Uterus (tissue), 4 donors: ENCODE measurements around the gene FOXI1. TPM values are rescaled to one million over a fixed set of nuclear protein-coding genes. Genes with fewer than 3 reads are reported as not detected.

Source experiments
- DNase-seq, 2 donors: peaks; one replicate each; pipeline ENCODE4 v3.0.0-alpha.2; 2019 to 2020
- H3K27ac ChIP-seq, 2 donors: fragments of 200-600 bp; sonication (generic); 1 replicate in 1 of 2; 2 replicates in 1 of 2; pipeline ENCODE4 v1.5.1; 2016 to 2018
- H3K27me3 ChIP-seq, 2 donors: fragments of 200-600 bp; sonication (generic); one replicate each; pipeline ENCODE4 v1.5.1; 2018 to 2019; ENCODE audit warnings: control low read depth in 1 of 2
- H3K36me3 ChIP-seq, 2 donors: fragments of 200-600 bp; sonication (generic); one replicate each; pipeline ENCODE4 v1.5.1; 2019; ENCODE audit warnings: control low read depth in 1 of 2
- H3K4me1 ChIP-seq, 2 donors: fragments of 200-600 bp; sonication (generic); one replicate each; pipeline ENCODE4 v1.5.1; 2018 to 2019; ENCODE audit warnings: control low read depth in 1 of 2
- H3K4me3 ChIP-seq, 2 donors: fragments of 200-600 bp; sonication (generic); 1 replicate in 1 of 2; 2 replicates in 1 of 2; pipeline ENCODE4 v1.5.1; 2018 to 2019; ENCODE audit warnings: mild to moderate bottlenecking in 1 of 2
- H3K9me3 ChIP-seq, 2 donors: fragments of 200-600 bp; sonication (generic); one replicate each; pipeline ENCODE4 v1.5.1; 2019; ENCODE audit warnings: control low read depth in 1 of 2
- CTCF ChIP-seq, 4 experiments: fragments of 200-600 bp in 2 of 4; fragments of 450-650 bp in 2 of 4; sonication (generic) in 2 of 4; IDR thresholded peaks; one replicate each; pipeline ENCODE4 v1.5.1; 2016 to 2019; ENCODE audit warnings: antibody characterized with exemption in 4 of 4, mild to moderate bottlenecking in 2 of 4, moderate library complexity in 1 of 4
- POLR2A ChIP-seq, 2 donors: fragments of 450-650 bp; IDR thresholded peaks; one replicate each; pipeline ENCODE4 v1.6.1; 2016; ENCODE audit warnings: antibody characterized with exemption in 2 of 2, mild to moderate bottlenecking in 1 of 2, moderate library complexity in 1 of 2
- intact Hi-C: fragments of 100-400 bp; cut with DNase I; formaldehyde crosslinking; loops from one replicate; pipeline ENCODE4 v1.15.1; 2023; ENCODE audit warnings: low total_unique reads
- total RNA-seq, 4 donors: library from RNA; depleted of rRNA in 3 of 4; stranded (reverse); fragments of >200 nt in 3 of 4; gene quantifications; one replicate each; pipeline versions ENCODE4 v1.1.0 to v1.2.4, GENCODE V29; 2014 to 2023
- donor health status: DM: yes; HTN: yes; CAD: no.

The FOXI1 gene
- total RNA-seq, 4 donors from 2014 or later: not detected

- intact Hi-C loops: no loop called here
- H3K4me1 ChIP-seq: no peaks in the 10 kb centered on the region
- H3K27ac ChIP-seq: no peak overlapping the region
- H3K9me3 ChIP-seq: no peaks in the 10 kb centered on the region
- no peaks in the 10 kb centered on the region for H3K36me3 ChIP-seq
- TF ChIP-seq CTCF (IDR thresholded peaks at IDR 0.05): no peak
- no peak for DNase-seq
- no peaks in the 10 kb centered on the region for H3K27me3 ChIP-seq
- no peak overlapping the region for H3K4me3 ChIP-seq
These were observed 2.2 kb upstream of the FOXI1 start for GRCh38 chr5:170103447-170103846.

- no peak for TF ChIP-seq POLR2A (IDR thresholded peaks at IDR 0.05)
- TF ChIP-seq CTCF (IDR thresholded peaks at IDR 0.05): no peak
- no peak overlapping the region for H3K27ac ChIP-seq
- H3K4me3 ChIP-seq: no peak overlapping the region
- no peaks in the 10 kb centered on the region for H3K4me1 ChIP-seq
- no peaks in the 10 kb centered on the region for H3K36me3 ChIP-seq
- H3K9me3 ChIP-seq: no peaks in the 10 kb centered on the region
- DNase-seq: no peak
- H3K27me3 ChIP-seq: no peaks in the 10 kb centered on the region
- intact Hi-C loops: no loop called here
These were observed 1.4 kb upstream of the FOXI1 start for GRCh38 chr5:170104299-170104698.

GRCh38 chr5:170104710-170105109 is 987 bp upstream of the FOXI1 start:
- intact Hi-C loops: no loop called here

GRCh38 chr5:170107674-170108073 is 2.0 kb downstream of the FOXI1 start:
- TF ChIP-seq CTCF (IDR thresholded peaks at IDR 0.05) (no peak), POLR2A (IDR thresholded peaks at IDR 0.05) (no peak)
- Histone ChIP-seq H3K4me3 (no peak overlapping the region), H3K27ac (no peak overlapping the region), H3K4me1 (no peaks in the 10 kb centered on the region), H3K27me3 (no peaks in the 10 kb centered on the region), H3K9me3 (no peaks in the 10 kb centered on the region), H3K36me3 (no peaks in the 10 kb centered on the region)
- intact Hi-C loops: no loop called here
- DNase-seq: no peak

More at GRCh38 chr5:170104710-170105109, 987 bp upstream of the FOXI1 start:
- TF ChIP-seq CTCF (IDR thresholded peaks at IDR 0.05) (no peak), POLR2A (IDR thresholded peaks at IDR 0.05) (no peak)
- Histone ChIP-seq H3K27me3 (no peaks in the 10 kb centered on the region), H3K9me3 (no peaks in the 10 kb centered on the region), H3K36me3 (no peaks in the 10 kb centered on the region), H3K4me1 (no peaks in the 10 kb centered on the region), H3K4me3 (no peak overlapping the region), H3K27ac (no peak overlapping the region)
- DNase-seq: no peak

GRCh38 chr5:170108266-170108785 is 2.6 kb downstream of the FOXI1 start:
- H3K4me3 ChIP-seq: no peak overlapping the region
- H3K36me3 ChIP-seq: no peaks in the 10 kb centered on the region
- no peaks in the 10 kb centered on the region for H3K4me1 ChIP-seq
- intact Hi-C loops: no loop called here
- no peak for DNase-seq
- H3K9me3 ChIP-seq: no peaks in the 10 kb centered on the region
- H3K27ac ChIP-seq: no peak overlapping the region
- TF ChIP-seq POLR2A (IDR thresholded peaks at IDR 0.05): no peak
- no peak for TF ChIP-seq CTCF (IDR thresholded peaks at IDR 0.05)
- no peaks in the 10 kb centered on the region for H3K27me3 ChIP-seq
